H1 (cell line): ENCODE measurements around the gene ASIC2. TPM values are rescaled to one million over a fixed set of nuclear protein-coding genes. Genes with fewer than 3 reads are reported as not detected.

Source experiments
- CTCF ChIA-PET: fragments of 300-600 bp; sonication (Branson Sonifier 250); formaldehyde crosslinking; loops from one replicate; lab custom pipeline; 2021; ENCODE audit not compliant: partially characterized antibody; lab: Charles Lee
- POLR2A ChIA-PET: fragments of 300-600 bp; sonication (Branson Sonifier 250); formaldehyde crosslinking; loops from one replicate; lab custom pipeline; 2021; ENCODE audit warnings: inconsistent platforms; ENCODE audit not compliant: partially characterized antibody; lab: Charles Lee
- DNase-seq, 2 experiments: peaks; one replicate each; pipeline versions ENCODE4 v3.0.0 to v3.0.0-alpha.2; 2010 to 2022; ENCODE audit warnings: low spot score in 2 of 2, low read depth in 1 of 2, mixed read lengths in 1 of 2
- FAIRE-seq: peaks from 2 replicates; lab custom pipeline; 2011; peaks lifted over from hg19 to GRCh38; lab: Jason Lieb, UNC
- H2AFZ ChIP-seq: 2 replicates; pipeline ENCODE4 v1.8.1; 2012; ENCODE audit warnings: low read length, inconsistent platforms
- H2AK5ac ChIP-seq: 2 replicates; pipeline ENCODE4 v1.6.1; 2013; ENCODE audit warnings: low read depth, low read length
- H2BK120ac ChIP-seq: replicated peaks from 2 replicates; pipeline ENCODE3; 2013; ENCODE audit warnings: low read depth, low read length, inconsistent platforms
- H2BK12ac ChIP-seq: 2 replicates; pipeline ENCODE4 v1.6.1; 2013; ENCODE audit warnings: low read depth, low read length
- H2BK15ac ChIP-seq: 2 replicates; pipeline ENCODE4 v1.6.1; 2013; ENCODE audit warnings: low read length
- H2BK20ac ChIP-seq: 2 replicates; pipeline ENCODE4 v1.6.1; 2013; ENCODE audit warnings: low read length
- H2BK5ac ChIP-seq: 2 replicates; pipeline ENCODE4 v1.6.1; 2013; ENCODE audit warnings: low read depth, low read length
- H3K14ac ChIP-seq: 2 replicates; pipeline ENCODE4 v1.6.1; 2013; ENCODE audit warnings: inconsistent platforms; ENCODE audit not compliant: insufficient read length
- H3K18ac ChIP-seq: 2 replicates; pipeline ENCODE4 v1.6.1; 2013; ENCODE audit warnings: low read length; ENCODE audit errors: extremely low read depth
- H3K23ac ChIP-seq: 2 replicates; pipeline ENCODE4 v1.6.1; 2013; ENCODE audit warnings: inconsistent platforms; ENCODE audit not compliant: insufficient read length
- H3K23me2 ChIP-seq: 2 replicates; pipeline ENCODE4 v1.6.1; 2013; ENCODE audit warnings: low read depth, low read length
- H3K27ac ChIP-seq: 2 replicates; pipeline ENCODE4 v1.6.1; 2011; ENCODE audit warnings: low read depth, low read length, inconsistent platforms
- H3K27me3 ChIP-seq, 4 experiments: replicated peaks in 1 of 4; 1 replicate in 1 of 4; 2 replicates in 3 of 4; pipeline versions ENCODE4 v1.6.1 to v1.8.1; 2011 to 2013; ENCODE audit warnings: low read length in 3 of 4, mild to moderate bottlenecking in 3 of 4, inconsistent platforms in 2 of 4, mixed read lengths in 2 of 4, moderate library complexity in 1 of 4; ENCODE audit not compliant: control insufficient read depth in 3 of 4, insufficient read depth in 3 of 4; ENCODE audit errors: extremely low read depth in 1 of 4
- H3K36me3 ChIP-seq, 4 experiments: 2 replicates each; pipeline versions ENCODE4 v1.6.1 to v1.8.1; 2011 to 2013; ENCODE audit warnings: mild to moderate bottlenecking in 4 of 4, low read length in 3 of 4, moderate library complexity in 2 of 4, control low read depth in 1 of 4, inconsistent platforms in 1 of 4; ENCODE audit not compliant: insufficient read depth in 4 of 4, control insufficient read depth in 2 of 4
- H3K4ac ChIP-seq: replicated peaks from 2 replicates; pipeline ENCODE3; 2013; ENCODE audit warnings: low read length, low read depth, mixed read lengths, inconsistent platforms; ENCODE audit not compliant: insufficient read length
- H3K4me1 ChIP-seq, 4 experiments: replicated peaks in 1 of 4; 1 replicate in 1 of 4; 2 replicates in 3 of 4; pipeline versions ENCODE4 v1.6.1 to v1.8.1; 2011 to 2013; ENCODE audit warnings: low read length in 3 of 4, inconsistent platforms in 2 of 4, mixed read lengths in 1 of 4; ENCODE audit not compliant: insufficient read depth in 4 of 4, control insufficient read depth in 3 of 4
- H3K4me2 ChIP-seq, 2 experiments: 2 replicates each; pipeline versions ENCODE4 v1.6.1 to v1.8.1; 2011 to 2013; ENCODE audit warnings: low read depth in 2 of 2, low read length in 2 of 2, control low read depth in 1 of 2, inconsistent platforms in 1 of 2, mild to moderate bottlenecking in 1 of 2; ENCODE audit not compliant: insufficient read depth in 1 of 2
- H3K4me3 ChIP-seq, 4 experiments: fragments of 200-600, 300-600 bp in 1 of 4; sonication (generic), shearing (Covaris generic), sonication (Bioruptor Twin) in 1 of 4; 2 replicates each; pipeline versions ENCODE4 v1.5.1 to v1.8.1; 2011 to 2016; ENCODE audit warnings: low read length in 4 of 4, low read depth in 3 of 4, control low read depth in 2 of 4, inconsistent platforms in 2 of 4, mild to moderate bottlenecking in 2 of 4, mixed read lengths in 1 of 4, moderate library complexity in 1 of 4; ENCODE audit not compliant: insufficient read depth in 2 of 4; ENCODE audit errors: extremely low read depth in 1 of 4
- H3K56ac ChIP-seq: replicated peaks from 2 replicates; pipeline ENCODE3; 2013; ENCODE audit warnings: low read depth, mild to moderate bottlenecking, mixed read lengths, low read length, inconsistent platforms; ENCODE audit not compliant: insufficient read length
- H3K79me1 ChIP-seq: 2 replicates; pipeline ENCODE4 v1.6.1; 2013; ENCODE audit warnings: low read depth, low read length, control low read depth
- H3K79me2 ChIP-seq, 2 experiments: 2 replicates each; pipeline versions ENCODE4 v1.6.1 to v1.8.1; 2012 to 2013; ENCODE audit warnings: low read length in 2 of 2, mild to moderate bottlenecking in 2 of 2, inconsistent platforms in 1 of 2; ENCODE audit not compliant: insufficient read depth in 2 of 2, control insufficient read depth in 1 of 2
- H3K9ac ChIP-seq, 4 experiments: replicated peaks in 1 of 4; 1 replicate in 1 of 4; 2 replicates in 3 of 4; pipeline versions ENCODE4 v1.6.1 to v1.8.1; 2011 to 2013; ENCODE audit warnings: low read depth in 3 of 4, low read length in 3 of 4, control low read depth in 2 of 4, mild to moderate bottlenecking in 2 of 4, moderate library complexity in 2 of 4, inconsistent platforms in 1 of 4; ENCODE audit errors: extremely low read depth in 1 of 4
- H3K9me3 ChIP-seq, 2 experiments: 2 replicates each; pipeline versions ENCODE4 v1.6.1 to v1.8.1; 2012 to 2013; ENCODE audit warnings: mild to moderate bottlenecking in 2 of 2, moderate library complexity in 2 of 2, control low read depth in 1 of 2, inconsistent platforms in 1 of 2, low read depth in 1 of 2, low read length in 1 of 2, mixed read lengths in 1 of 2; ENCODE audit not compliant: insufficient read depth in 2 of 2
- H4K20me1 ChIP-seq, 2 experiments: replicated peaks in 1 of 2; 2 replicates each; pipeline versions ENCODE3 to v1.8.1; 2011 to 2013; ENCODE audit warnings: inconsistent platforms in 2 of 2, low read length in 2 of 2, mild to moderate bottlenecking in 1 of 2; ENCODE audit not compliant: insufficient read depth in 2 of 2, control insufficient read depth in 1 of 2
- H4K5ac ChIP-seq: 2 replicates; pipeline ENCODE4 v1.6.1; 2013; ENCODE audit warnings: low read length, low read depth, mixed read lengths, inconsistent platforms; ENCODE audit not compliant: insufficient read length
- H4K8ac ChIP-seq: 2 replicates; pipeline ENCODE4 v1.8.0; 2013; ENCODE audit warnings: mild to moderate bottlenecking, moderate library complexity, low read length, inconsistent platforms; ENCODE audit not compliant: insufficient read depth; ENCODE audit errors: extremely low read depth
- H4K91ac ChIP-seq: replicated peaks from 2 replicates; pipeline ENCODE3; 2013; ENCODE audit warnings: low read length, mixed read lengths, inconsistent platforms; ENCODE audit not compliant: insufficient read length
- BCL11A ChIP-seq, 2 experiments: IDR thresholded peaks; one replicate each; pipeline ENCODE4 v1.6.1; 2011; ENCODE audit warnings: low read depth in 2 of 2, low read length in 2 of 2, mild to moderate bottlenecking in 2 of 2
- BRCA1 ChIP-seq: IDR thresholded peaks from 2 replicates; pipeline ENCODE4 v1.6.1; 2012; ENCODE audit warnings: low read depth, low read length, improper control_type of control experiment
- FOSL1 ChIP-seq: IDR thresholded peaks from 2 replicates; pipeline ENCODE4 v1.6.1; 2011; ENCODE audit warnings: mild to moderate bottlenecking, low read depth, low read length, moderate library complexity; ENCODE audit not compliant: insufficient read depth
- JUN ChIP-seq: IDR thresholded peaks from 2 replicates; pipeline ENCODE4 v1.6.1; 2011; ENCODE audit warnings: low read depth, mild to moderate bottlenecking, improper control_type of control experiment, low read length
- KDM4A ChIP-seq: IDR thresholded peaks from one replicate; pipeline ENCODE4 v1.7.1; 2012; ENCODE audit warnings: low read depth, mild to moderate bottlenecking, moderate library complexity, low read length, inconsistent platforms; ENCODE audit not compliant: severe bottlenecking
- PHF8 ChIP-seq: fragments of 200-600 bp; sonication (generic); conservative IDR thresholded peaks from 2 replicates; pipeline ENCODE4 v1.7.1; 2012; ENCODE audit warnings: low read depth, mild to moderate bottlenecking, inconsistent platforms, low read length, moderate library complexity
- RBBP5 ChIP-seq: IDR thresholded peaks from 2 replicates; pipeline ENCODE4 v1.7.1; 2012; ENCODE audit warnings: low read depth, mild to moderate bottlenecking, inconsistent platforms, low read length, moderate library complexity, borderline replicate concordance
- RFX5 ChIP-seq: IDR thresholded peaks from 2 replicates; pipeline ENCODE4 v1.6.1; 2011; ENCODE audit warnings: low read depth, low read length, improper control_type of control experiment, borderline replicate concordance
- RNF2 ChIP-seq: fragments of 200-900, 300-1000 bp; sonication (generic); IDR thresholded peaks from 2 replicates; pipeline ENCODE4 v1.7.1; 2016; ENCODE audit warnings: borderline replicate concordance, low read depth, mild to moderate bottlenecking, antibody characterized with exemption, low read length; ENCODE audit not compliant: poor library complexity, severe bottlenecking; ENCODE audit errors: missing control alignments
- SP1 ChIP-seq: IDR thresholded peaks from 2 replicates; pipeline ENCODE4 v1.6.1; 2011; ENCODE audit warnings: low read depth, low read length
- SP4 ChIP-seq: IDR thresholded peaks from 2 replicates; pipeline ENCODE4 v1.6.1; 2012; ENCODE audit warnings: low read length, inconsistent platforms
- WGBS, 2 experiments: shearing (Covaris generic) in 1 of 2; methylation state at CpG; one replicate each; pipeline versions ENCODE4 v1.1.6 to v1.1.7; 2013 to 2015; ENCODE audit warnings: low lambda C conversion rate in 2 of 2, mixed read lengths in 2 of 2, inconsistent platforms in 1 of 2, low coverage in 1 of 2, missing lambda C conversion rate in 1 of 2; ENCODE audit not compliant: insufficient replicate concordance in 2 of 2, insufficient coverage in 1 of 2, insufficient read length in 1 of 2; ENCODE audit errors: extremely low coverage in 1 of 2, missing lambda C conversion rate in 1 of 2; 5-methylcytosine and 5-hydroxymethylcytosine counted together
- polyA plus RNA-seq, 7 experiments: library from polyadenylated mRNA; depleted of rRNA in 3 of 7; stranded (reverse) in 5 of 7; unstranded in 2 of 7; fragments of >200 nt in 5 of 7; fragments of 200-250 nt in 2 of 7; gene quantifications; 1 replicate in 5 of 7; 2 replicates in 1 of 7; 4 replicates in 1 of 7; pipeline versions ENCODE4 v1.2.1 to v1.2.3, GENCODE V29; 2011 to 2013; ENCODE audit warnings: missing spikeins in 2 of 7, mixed read lengths in 2 of 7
- total RNA-seq: library from RNA; stranded (reverse); fragmentation: NEBNext Ultra II Directional; extraction: Animal tissue kit (Norgen Biotek cat#: 25700); gene quantifications from 2 replicates; pipeline ENCODE4 v1.2.1, GENCODE V29; 2021
- TF ChIP-seq, protein P1 (sequence below): IDR thresholded peaks from 2 replicates; pipeline ENCODE4 v1.6.1; 2012; ENCODE audit warnings: inconsistent platforms

The ASIC2 gene
- total and polyA plus RNA-seq, 2 of the 8 experiments (the other 6 are each of a cell fraction or from before 2014, with no cell fraction given): 0.86 to 1.2 TPM

DNA sequence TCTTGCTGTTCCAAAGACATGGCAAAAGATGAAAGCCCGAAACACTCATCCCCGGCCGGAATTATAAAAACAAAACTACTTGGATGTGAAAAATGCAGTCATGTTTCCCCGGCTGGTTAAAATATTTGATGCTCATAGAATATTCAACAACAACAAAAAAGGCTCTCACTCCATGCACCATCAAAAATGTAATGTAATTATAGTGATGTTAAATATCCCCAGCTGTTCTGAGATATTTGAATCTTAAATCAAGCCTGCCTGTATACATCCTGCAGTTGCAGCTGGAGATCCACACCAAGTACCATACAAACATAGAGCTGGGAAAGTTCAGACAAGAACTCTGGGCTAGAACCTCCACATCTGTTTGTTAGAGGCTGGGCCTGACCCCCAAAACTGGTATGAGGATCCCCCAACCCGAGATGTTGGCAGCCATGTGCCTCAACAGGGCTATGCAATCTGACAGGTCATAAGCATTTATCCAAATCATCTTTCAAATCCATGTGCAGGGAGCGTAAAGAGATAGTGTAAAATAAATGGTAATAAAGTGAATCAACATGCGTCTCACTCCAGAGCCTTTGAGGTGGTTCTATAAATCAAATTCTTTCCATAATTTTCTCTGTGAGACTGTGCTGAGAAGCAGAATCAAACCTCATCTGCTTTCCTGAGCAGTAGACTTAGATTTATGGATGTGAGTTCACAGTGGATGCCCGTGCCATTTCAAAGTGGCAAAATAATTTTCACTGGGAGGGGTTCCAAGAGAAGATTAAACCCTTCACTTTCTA is 12.7 kb downstream of the ASIC2 start:
- Histone ChIP-seq H3K4me1 (no peaks in the 10 kb centered on the region), H3K27ac (no peak overlapping the region), H3K9ac (no peak overlapping the region), H2BK5ac (no peak overlapping the region), H2AK5ac (no peak overlapping the region), H3K79me2 (no peaks in the 10 kb centered on the region), H2AFZ (no peak overlapping the region), H2BK12ac (no peak overlapping the region), H2BK20ac (no peak overlapping the region), H4K8ac (no peak overlapping the region), H3K18ac (no peak overlapping the region), H3K4ac (no peak overlapping the region), H2BK15ac (no peak overlapping the region), H3K27me3 (peaks cover 0 to 2% (median 0%) of the 10 kb centered on the region in 4 experiments; a peak in 2 of 7 replicates), H3K4me2 (no peak overlapping the region), H2BK120ac (no peak overlapping the region), H4K20me1 (no peaks in the 10 kb centered on the region), H3K23ac (no peak overlapping the region), H3K23me2 (no peaks in the 10 kb centered on the region; the same call in 1 of the 2 replicates), H3K9me3 (no peaks in the 10 kb centered on the region), H3K36me3 (no peaks in the 10 kb centered on the region), H4K5ac (no peak overlapping the region), H3K79me1 (no peaks in the 10 kb centered on the region), H4K91ac (no peak overlapping the region), H3K4me3 (no peak overlapping the region), H3K56ac (no peak overlapping the region), H3K14ac (no peak overlapping the region)
- FAIRE-seq (no peak), DNase-seq (no peak)
- ChIA-PET POLR2A (no interaction called here), CTCF (interaction anchor here (0.8 to 2.6 kb wide), 3 partner anchors 9 to 231 kb away, joined by 3 to 11 read pairs (median 4); no protein-coding TSS in a partner anchor)
- 87% methylated on average over 8 of the region's 8 CpGs; no CpG with 5 or more reads in 1 of the 2 experiments for WGBS, 2 experiments
- TF ChIP-seq PHF8 (no peak), BRCA1 (no peak), BCL11A (IDR thresholded peaks at IDR 0.05; ENCODE audit: low read depth in 2 of 2, low read length in 2 of 2) (no peak), KDM4A (no peak), SP4 (no peak), RNF2 (no peak), RFX5 (no peak), SP1 (no peak), JUN (no peak), RBBP5 (no peak), FOSL1 (no peak)
- TF ChIP-seq, protein P1, sequence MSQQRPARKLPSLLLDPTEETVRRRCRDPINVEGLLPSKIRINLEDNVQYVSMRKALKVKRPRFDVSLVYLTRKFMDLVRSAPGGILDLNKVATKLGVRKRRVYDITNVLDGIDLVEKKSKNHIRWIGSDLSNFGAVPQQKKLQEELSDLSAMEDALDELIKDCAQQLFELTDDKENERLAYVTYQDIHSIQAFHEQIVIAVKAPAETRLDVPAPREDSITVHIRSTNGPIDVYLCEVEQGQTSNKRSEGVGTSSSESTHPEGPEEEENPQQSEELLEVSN: no peak
